Right lobe of liver (tissue), 4 donors: Measurements from ENCODE around the gene SDS.

ENCODE experiments used
- POLR2A ChIP-seq: fragments of 450-650 bp; IDR thresholded peaks from one replicate; pipeline ENCODE4 v1.6.1; 2017; ENCODE audit warnings: antibody characterized with exemption, mild to moderate bottlenecking
- TF ChIP-seq, protein P1 (sequence below), 4 donors: fragments of 200-600 bp in 3 of 4; fragments of 450-650 bp in 1 of 4; IDR thresholded peaks; one replicate each; pipeline versions ENCODE4 v1.5.1 to v1.8.0; 2016 to 2022; ENCODE audit warnings: antibody characterized with exemption in 4 of 4, mild to moderate bottlenecking in 2 of 4
- donor health status: DM: no; HTN: no; CAD: no.
- donor health status: DM: no; HTN: no; CAD: no.
- donor health status: DM: no; HTN: yes; CAD: no.

DNA sequence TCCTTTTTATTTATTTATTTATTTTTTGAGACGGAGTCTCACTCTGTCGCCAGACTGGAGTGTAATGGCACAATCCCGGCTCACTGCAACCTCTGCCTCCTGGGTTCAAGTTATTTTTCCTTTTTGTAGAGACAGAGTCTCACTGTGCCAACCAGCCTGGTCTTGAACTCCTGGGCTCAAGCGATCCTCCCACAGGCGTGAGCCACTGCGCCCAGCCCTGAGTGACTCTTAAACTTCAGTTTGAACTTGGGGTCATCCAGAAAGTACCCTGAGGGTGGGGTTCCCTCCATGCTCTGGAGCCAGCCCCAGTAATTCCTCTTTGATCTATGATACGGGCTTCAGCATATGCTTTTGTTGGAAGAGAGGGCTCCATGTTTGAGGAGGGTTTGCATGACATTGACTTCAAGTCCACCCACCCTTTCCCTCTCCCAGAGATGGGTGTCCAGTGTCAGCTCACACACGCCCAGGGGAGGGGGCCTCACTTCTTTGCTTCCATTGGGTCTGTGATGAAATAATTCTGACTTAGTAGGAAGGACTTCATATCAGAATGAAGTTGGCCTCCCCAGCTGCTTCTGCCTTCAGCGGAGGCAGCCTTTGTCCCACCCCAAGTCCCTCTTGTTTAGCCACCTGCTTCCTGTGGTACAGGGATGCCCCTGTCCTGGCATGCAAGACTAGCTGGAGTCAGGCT, 11.9 kb downstream of the SDS start:
- TF ChIP-seq, protein P1, sequence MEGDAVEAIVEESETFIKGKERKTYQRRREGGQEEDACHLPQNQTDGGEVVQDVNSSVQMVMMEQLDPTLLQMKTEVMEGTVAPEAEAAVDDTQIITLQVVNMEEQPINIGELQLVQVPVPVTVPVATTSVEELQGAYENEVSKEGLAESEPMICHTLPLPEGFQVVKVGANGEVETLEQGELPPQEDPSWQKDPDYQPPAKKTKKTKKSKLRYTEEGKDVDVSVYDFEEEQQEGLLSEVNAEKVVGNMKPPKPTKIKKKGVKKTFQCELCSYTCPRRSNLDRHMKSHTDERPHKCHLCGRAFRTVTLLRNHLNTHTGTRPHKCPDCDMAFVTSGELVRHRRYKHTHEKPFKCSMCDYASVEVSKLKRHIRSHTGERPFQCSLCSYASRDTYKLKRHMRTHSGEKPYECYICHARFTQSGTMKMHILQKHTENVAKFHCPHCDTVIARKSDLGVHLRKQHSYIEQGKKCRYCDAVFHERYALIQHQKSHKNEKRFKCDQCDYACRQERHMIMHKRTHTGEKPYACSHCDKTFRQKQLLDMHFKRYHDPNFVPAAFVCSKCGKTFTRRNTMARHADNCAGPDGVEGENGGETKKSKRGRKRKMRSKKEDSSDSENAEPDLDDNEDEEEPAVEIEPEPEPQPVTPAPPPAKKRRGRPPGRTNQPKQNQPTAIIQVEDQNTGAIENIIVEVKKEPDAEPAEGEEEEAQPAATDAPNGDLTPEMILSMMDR (IDR thresholded peaks at IDR 0.05): no peak
- TF ChIP-seq POLR2A: no peak
